ENCODE measurements around the gene MRPS26.

MRPS26 gene

DNA sequence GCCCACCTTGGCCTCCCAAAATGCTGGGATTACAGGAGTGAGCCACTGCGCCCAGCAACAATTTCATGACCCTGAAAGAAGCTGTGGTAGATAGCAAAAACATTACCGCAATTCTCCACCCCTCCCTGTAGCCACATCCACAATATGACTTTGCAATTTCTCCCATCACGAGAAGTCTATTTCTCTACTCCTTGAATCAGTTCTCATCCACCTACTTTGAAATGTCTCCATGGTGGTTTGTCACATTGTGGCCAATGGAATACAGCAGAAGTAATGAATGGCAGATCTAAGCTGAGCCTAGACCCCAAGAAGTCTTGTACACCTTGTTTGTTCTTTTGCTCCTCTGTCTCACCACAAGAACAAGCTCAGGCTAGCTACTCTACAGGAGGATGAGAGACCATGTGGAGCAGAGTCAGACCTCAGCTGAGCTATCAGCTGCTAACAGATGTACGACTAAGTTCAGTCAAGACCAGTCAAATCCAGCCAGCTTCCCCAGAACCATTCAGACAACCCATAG lies 31.8 kb downstream of the MRPS26 start:
- DNase-seq: no peak

DNA sequence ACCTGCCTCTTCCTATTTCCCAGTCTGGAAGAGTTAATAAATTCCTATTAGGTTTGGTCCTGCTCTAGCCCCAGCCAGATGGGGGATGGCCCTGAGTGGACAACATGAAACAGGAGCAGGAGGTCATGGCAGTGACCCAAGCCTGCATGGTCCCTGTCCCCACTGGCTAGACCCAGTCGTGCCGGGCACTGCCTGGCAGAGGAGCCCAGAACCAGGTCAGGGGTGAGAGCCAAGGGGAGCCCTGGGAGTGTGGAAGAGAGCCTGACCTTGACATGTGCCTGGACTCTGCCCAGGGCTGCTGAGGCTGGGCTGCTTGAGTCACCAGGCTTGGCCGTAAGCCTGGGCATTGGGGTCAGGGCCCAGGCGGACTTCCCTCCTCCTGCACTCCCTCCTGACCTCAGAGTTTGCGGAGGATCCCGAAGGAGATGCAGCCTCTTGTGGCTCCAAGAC lies 35.1 kb downstream of the MRPS26 start:
- no peak for DNase-seq

DNA sequence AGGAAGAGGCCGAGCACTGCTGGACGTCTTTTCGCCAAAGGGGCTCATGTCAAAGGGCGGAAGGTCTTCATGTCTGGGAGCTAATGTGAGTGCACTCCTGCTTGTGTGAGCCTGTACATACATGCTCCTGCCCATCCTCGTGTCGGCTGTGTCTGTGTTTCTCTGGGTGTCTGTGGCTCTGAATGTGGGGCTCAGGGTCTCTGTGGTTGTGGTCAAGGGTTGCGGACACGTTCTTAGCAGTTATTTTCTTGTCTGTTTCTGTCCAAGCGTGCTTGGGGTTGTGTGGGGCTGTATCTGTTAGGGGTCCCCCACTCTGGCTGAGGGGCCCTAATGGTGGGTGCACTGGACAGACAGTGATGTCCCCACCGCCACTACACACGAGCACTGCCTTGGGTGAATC lies 35.8 kb downstream of the MRPS26 start:
- no peak for DNase-seq

DNA sequence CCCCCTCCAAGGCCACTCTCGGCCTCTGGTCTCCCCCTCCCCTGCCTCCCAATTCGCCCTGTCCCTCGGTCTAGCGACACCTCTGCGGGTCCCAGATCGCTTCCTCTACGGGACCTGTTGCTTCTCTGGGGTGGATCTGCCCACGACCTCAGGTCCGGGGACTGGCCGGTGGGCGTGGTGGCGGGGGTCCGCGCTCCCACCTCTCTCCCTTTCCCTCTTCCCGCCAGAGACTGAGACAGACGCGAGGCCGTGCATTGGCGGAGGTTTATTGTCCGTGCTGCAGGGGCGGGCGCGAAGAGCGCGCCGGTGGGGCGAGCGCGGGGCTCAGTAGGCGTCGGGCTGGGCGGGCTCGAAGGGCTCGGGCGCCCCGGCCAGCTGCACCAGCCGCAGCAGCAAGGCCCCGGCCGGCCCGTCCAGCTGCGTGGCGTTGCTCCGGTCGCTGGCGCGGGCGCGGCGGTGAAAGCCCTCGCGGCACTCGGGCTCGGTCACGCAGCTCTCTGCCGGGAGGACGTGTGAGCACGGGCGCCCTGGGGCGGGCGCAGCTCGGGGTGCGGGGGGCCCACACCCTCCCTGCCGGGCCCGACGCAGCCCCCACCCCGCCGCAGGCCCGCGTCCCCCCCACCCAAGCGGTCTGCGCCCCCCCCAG lies 36.6 kb downstream of the MRPS26 start:
- no peak for DNase-seq

DNA sequence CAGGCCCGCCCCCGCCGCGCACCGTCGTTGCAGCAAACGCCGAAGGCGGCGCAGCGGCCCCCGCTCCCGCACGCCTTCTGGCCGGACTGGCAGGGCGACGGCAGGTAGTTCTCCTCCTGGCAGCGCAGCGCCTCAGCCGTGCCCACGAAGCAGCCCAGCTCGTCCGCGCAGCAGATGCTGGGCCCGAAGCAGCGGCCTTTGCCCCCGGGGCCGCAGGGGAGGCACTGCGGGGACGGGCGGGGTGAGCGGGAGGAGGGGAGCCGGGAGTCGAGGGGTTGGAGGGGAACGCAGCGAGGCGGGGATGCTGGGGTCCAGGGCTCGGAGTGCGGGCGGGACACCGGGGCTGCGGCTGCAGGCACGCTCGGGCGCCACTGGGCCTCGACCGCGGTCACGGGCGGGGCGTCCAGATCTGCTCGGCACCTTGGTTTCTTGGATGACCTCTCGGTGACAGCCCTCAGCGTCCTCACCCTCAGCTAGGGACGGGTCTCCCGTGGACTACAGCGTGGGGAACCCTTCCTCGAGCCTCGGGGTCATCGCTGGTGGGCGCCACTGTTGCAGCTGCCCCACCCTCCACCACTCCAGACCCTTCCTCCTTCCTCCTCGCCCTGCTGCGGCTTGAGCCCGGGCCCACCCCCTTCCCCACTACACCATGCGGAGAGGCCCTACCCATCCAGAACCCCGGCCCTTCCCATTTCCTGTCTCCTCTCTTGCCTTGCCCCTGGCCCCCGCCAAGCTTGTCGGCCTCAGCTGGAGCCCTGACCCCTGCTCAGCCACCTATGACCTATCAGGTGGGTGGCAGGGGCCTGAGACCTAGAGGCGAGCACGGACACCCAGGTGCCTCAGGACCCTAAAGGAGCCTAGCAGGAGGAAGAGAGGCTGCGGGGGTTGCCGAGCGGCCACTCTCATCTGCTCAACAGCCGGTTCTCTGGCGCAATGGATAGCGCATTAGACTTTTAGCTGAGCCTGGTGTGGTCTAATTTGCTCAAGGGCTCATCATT lies 37.4 kb downstream of the MRPS26 start:
- no peak for DNase-seq

DNA sequence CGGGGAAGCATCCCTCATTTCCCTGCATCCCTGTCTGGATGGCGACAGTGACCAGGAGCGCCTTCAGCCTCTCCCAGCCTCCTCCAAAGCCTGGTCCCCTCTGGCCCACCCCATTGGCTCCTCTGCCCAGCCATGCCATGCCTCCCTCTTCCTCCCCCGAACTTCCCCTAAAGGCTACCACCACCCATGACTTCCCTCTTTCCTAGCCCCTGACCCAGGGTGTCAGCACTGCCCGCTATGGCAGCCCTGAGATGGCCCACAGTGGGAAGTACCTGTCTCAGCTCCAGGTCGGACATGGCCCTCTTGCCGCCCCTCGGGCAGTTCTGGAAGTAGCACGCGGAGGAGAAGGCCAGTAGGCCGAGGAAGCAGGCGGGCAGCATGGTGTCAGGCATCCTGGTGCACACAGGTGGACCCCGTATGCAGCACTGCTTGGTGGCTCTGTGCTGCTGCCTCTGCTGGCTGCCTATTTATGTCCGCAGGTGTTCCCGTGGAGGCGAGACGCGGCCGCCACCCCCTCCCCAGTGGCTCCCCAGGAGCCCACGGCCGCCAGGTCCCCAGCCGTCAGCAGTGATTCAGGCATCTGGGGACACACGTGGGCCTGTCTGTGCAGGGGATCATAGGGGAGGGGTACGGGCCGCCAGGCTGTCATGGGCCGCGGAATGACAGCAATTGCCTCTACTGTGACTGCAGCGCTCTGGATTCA lies 38.6 kb downstream of the MRPS26 start, which contains the start of gene AVP:
AVP (minus strand) TSS at position 442 of the 703 bp plus-strand sequence; CDS start at position 392, 50 bp downstream.
- DNase-seq: no peak

DNA sequence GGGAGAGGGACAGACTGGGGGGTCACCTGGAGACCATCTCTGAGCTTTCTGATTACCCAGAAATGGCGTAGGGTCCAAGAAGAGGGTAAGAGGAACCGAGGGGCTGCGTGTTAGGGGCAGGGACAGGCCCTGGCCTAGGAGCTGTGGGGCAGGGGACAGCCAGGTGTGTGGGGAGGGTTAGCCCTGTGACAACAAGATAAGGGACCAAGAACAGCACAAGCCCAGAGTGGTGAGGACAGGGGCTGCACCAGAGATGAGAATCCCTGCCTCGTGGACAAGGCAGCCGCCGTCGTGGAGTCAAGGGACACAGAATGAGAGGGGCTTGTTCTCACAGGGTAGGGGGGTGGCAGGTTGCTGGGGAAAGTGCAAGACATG lies 39.1 kb downstream of the MRPS26 start:
- DNase-seq: no peak

DNA sequence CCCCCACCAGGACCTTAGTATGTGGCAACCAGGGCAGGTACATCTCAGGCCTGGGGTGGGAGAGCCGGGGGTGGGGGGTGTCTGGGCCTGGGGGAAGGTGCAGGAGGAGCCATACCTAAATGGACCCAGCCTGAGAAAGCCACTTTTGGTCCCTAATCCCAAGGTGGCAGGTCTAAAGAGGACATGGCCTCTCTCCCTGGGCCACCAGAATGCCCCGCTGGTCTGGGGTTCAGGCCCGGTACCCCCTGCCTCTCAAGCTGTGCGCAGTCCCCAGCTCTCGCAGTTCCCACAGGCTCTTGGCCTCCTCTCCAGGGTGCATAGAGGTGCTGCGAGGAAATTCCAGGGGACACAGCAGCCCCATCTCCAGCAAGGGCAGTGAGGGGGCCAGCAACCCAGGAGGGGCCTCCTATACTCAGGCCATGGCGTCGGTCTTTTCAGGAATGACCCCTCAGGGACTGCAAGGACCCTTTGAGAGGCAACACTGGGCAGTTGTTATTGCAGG lies 39.8 kb downstream of the MRPS26 start:
- no peak for DNase-seq

DNA sequence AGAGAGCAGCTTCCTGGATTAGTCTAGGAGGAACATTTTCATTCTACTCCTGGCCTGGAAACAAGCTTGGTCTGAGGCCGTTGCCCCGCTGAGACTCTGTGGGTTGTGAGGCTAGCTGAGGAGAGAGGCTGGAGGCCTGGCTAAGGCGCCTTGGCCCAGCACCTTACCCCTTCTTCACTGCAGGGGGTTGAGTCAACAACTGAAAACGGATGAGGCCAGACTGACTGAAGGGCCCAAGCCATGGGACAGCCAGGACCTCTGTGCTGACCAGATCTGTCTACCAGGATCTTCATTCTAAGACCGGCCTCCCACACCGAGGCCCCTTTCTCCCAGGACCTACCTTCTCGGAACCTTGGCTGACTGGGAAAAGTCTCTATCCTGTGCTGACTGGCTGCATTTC lies 42.2 kb downstream of the MRPS26 start:
- no peak for DNase-seq

DNA sequence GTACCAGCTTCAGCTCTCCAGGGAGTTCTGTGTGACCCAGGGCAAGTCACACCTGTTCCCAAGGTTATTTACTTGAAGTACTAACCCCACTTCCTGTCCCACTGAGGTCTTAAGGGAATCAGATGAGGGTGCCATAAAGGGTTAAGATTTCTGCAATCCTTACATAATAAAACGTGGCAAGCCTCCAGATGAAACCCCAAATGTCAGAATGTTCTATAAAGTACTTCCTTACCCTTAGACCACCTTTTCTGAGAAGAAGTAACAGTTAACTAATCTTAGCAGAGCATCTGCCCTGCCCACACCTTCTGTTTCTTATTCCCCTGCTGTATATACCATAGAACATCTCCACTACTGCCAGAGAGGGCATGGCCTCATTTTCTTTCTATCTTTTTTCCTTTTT lies 44.7 kb downstream of the MRPS26 start:
- no peak for DNase-seq

DNA sequence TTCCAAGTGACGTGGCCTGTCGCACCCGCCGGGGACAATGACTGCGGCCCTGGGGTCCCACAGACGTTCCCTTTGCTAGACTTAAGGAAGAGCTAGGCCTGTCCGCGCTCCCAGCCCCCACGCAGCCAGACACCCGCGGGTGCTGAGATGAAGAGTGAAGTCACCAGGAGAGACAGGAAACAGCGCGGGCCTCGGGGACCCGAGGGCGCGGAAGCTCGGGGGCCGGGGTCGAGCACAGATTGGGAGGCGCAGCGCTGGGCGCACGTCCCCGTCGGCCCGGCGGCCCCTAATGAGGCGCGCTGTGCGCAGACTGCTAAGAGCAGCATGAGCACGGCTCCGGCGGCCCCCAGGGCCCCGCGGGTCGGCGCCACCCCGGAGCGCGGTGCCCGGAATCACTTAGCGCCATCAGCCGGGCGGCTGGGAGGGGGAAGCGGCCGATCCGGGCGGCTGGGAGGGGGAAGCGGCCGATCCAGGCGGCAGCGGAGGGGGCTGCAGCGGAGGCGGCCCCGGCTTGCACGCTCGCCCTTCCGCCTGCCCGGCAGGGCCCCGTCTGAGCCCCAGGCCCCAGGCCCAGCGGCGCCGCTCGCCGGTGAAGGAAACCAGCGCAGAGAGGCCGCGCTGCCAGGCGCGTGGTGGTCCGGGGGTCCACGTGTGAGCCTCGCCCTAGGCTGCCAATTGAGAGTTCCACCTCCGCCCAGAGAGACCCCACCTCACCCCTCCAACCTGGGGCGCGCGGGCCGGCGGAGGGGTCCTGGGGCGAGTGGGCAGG lies 46.9 kb downstream of the MRPS26 start:
- DNase-seq: peak; percentile 53

DNA sequence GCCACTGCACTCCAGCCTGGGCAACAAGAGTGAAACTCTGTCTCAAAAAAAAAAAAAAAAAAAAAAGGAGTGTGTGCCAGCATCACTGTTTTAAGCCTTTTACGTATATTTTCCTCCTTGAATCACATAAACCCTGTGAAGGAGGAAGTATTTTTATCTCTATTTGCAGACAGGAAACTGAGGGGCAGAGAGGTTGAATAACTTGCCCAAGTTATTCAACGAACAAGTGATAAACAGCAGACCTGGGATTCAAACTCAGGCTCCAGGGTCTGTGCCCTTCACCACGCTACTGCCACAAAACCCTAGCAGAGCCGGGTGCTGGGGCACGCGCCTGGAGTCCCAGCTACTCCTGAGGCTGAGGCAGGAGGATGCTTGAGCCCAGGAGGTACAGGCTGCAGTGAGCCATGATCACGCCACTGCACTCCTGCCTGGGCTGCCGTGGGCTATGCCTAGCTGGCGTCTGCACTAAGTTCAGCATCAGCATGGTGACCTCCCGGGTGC lies 48.1 kb downstream of the MRPS26 start:
- no peak for DNase-seq

DNA sequence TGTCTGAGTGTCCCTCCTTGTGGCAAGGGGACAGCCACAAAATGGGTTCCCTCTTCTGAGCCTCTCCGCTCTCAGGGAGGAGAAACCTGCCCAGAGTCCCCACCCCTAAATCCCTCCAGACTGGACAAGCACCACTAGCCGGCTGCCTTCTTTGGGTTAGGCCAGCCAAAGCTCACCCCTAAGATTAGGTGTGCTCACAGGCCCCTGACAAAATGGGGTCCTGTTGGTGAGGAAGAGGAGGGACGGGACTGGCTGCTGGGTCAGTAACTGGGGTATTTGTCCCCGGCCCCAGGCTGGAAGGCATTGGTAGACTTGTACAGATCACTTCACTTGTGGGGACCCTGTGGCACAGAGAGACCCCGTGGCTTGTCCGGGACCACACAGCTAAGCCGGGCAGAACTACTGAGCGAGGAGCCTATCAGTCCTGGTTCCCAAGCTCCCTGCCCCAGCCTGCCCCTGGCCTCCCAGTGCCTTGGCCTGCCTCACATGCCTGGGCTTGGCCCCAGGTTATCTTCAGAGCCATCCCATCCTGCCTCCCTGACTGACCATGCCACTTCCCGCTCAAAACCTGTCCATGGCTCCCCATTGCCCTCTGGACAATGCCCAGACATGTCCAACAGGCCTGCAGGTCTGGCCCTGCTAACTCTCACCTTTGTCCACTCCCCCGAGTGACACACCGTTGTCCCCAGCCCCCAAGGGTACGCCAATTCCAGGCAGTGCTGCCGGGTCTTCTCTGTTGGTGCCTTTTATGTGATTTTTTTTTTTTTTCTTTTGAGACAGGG lies 49.2 kb downstream of the MRPS26 start:
- DNase-seq: no peak

Data from stimulated activated CD4-positive, alpha-beta T cell treated with anti-CD3 and anti-CD28 coated beads, Interleukin-12 subunit alpha, Interleukin-12 subunit beta, amount 100 ng/mL, for 4 hours (primary cell).